Kasumi-1 (cell line): ENCODE results near the gene MACO1.
"Not testable (repeated sequence)": the region's sequence is repeated elsewhere in the genome, so short reads cannot be mapped to it uniquely, and the experiment has no call there.

ENCODE experiments used
- DNase-seq, 2 experiments: peaks; one replicate each; lab custom pipeline; 2025; lab: John Stamatoyannopoulos, UW

MACO1 gene

DNA sequence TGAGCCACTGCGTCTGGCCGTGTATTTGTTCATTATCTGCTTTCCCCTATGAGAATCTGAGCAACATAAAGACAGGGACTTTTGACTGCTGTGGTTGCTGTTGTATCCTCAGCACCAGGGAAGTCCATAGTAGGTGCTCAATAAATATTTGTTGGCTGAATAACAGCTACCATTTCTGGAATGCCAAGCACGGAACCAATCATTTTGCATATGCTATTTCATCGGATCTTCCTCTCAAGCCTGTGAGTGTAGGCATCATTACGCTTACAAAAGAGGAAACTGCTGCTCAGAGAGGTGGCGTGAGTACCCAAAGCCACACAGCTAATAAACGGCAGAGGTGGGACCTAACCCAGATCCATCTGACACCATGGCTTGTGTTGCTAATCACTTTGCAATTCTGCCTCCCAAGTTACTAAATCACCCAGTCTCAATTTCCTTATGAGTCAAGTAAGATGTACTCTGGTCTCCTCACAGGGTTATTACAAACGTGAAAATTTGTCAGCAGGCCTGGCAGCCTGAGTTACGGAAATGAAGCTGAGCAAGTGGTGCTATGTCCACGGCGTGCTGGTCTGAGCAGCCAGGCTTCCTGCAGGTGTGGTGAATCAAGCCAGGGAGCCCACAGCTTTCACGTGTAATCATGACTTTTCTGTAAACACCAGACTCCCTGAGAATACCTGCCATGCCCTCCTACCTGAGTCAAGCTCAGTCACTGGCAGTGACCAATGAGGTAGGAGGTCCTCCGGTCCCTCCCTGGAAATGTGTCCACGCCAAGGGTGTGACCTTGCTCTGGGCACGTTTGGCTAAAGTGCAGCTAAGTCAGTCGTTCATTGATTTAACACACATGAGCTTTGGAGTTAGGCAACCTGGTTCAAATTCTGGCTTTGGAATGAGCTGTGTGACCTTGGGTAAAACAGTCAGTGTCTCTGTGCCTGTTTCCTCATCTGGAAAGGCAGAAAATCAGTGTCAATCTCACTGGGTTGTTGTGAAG is 5.3 kb upstream of the MACO1 start:
- no peak for DNase-seq

DNA sequence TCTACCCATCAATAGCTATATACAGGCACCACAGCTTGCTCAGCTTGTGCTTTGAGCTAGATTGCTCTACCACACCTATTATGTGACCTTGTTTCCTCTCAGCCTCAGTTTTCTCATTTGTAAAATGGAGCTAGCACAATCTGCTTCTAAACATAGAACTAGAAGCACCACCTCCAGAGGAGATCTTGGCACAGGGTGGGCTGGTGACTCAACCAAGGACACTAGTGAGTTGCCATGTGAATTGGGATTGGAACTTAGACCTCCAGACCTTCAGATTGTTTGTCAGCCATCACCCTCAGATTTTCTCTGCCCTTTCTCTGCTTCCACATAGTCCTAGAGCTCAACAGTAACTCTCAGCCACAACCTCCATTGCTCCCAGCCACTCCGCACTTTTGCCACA is 3.0 kb upstream of the MACO1 start:
- no peak for DNase-seq

DNA sequence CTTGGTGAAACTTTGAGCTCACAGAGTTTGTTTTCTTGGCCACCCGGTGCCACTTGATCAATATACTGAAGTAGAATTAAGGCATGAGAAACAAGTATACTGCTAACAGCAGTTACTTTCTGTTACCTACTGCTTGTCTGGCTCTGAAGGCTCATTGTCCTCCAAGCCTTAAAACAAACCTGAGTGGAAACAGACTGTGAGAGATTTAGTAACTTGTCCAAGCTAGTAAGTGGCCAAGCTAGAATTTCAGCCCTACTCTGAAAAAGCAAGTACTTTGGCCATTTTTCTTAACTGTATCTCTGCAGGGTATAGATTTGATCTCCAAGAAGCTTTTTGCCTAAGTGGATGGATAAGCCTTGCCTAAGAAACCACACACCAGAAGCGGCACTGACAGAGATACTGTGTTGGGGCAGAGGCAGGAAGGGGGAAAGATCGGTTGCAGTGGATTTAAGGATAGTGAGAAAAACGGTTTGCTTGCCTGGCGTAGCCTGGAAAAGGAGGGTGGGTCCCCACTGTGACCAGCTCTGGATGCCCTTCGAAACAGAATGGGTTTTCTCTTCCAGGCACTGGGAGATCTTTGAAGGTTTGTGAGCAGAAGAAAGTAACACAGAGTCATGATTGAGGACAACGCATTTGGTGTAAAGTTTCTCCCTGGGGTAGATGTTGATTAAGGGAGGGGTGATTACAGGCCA is 2.1 kb upstream of the MACO1 start:
- no peak for DNase-seq

DNA sequence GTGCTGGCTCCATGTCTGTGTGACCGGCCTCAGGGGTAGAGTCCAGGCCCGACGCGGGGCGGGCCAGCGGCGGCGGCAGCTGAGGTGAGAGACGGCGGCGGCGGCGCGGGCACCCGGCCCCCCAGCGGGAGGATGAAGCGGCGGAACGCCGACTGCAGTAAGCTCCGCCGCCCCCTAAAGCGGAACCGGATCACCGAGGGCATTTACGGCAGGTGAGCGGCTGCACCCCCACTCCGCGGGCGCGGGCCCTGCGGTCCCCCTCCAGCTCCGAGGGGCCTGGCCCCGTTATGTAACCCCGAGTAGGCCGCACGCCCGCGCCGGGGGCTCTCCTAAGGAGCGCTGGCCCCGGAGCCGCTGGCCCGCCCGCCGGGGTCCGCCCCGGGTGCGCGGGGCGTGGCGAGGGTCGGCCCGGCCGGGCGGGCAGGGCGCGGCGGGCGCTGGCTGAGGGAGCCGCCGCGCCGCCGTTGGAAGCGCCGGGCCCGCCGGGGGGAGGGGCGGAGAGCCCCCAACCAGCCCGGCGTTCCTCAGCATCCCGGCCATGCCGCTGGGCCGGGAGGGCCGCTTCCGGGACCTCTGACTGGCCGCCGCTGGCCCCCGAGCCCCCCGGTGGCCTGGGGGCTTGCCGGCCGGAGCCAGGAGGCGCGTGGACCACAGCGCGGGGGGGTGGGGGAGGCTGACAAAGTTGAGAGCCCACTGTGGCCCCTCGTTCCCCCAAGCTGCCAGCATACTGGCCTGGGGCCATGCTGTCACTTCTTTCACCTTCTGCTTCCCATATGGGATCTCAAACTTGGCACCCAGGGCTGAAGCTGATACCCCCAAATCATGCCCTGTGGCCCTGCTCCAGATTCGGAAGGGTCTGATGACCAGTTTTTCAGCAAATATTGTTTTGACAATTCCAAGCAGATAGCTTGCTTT is 527 bp downstream of the MACO1 start:
- peak; percentile 18 to 54 for DNase-seq

DNA sequence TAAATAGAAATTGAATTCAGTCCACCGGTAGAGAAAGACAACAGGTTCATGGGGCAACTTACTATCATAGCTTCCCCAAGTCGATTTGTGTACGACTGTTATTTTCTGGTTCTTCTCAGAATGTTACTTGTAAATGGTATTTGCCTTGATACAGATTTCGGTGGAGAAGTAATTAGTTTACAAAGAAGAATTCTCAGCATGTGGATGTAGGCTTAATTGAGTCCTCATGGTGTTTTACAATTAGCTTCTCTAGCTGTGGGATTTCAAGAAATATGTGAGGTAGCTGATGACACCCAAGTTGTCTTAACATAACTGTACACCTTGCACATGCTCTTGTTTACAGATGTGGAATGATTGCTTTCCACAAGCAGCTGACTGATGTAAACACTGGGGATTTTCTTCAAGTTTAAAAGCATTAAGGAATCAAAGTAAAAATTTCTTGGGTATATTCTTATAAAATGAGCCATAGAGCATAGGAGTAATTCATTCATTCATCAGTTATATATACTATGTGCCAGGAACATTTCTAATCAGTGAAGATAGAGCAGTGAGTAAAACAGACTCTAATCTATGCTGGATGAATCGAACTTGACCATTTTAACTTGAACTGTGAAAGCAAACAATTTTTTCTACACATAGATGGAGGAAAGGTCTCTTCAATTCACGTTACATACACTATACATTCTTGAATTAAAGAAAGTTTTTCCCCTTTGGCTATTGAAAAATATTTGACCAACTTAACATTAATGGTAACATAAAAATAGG is 1.4 kb downstream of the MACO1 start:
- DNase-seq: no peak

DNA sequence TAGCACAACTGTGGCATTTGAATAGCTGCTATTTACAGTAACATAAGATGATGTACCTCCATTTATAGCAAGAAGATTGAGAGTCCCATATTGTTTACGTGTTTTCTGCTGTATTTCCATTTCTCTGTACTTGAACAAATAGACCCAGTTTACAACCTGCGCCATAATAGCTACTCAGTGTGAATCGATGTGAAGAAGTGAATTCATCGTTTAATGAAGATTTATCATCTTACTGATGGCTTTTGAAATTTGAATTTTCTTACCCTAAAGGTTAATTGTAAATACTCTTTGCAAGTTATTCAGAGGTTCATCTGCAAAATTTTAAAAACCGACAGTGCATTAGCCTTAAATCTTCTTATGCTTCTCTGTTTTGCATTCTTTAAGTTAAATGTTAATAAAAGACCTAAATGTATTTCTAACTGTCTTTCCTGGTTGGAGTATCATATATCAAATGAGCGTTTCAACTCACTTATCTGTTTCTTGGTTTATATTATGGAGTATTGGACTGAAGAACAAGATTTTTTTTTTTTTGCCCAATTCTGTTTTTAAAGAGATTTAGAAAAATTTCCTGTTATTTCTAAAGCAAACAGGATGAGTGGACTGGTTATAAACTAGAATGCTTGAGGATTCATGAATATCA is 2.2 kb downstream of the MACO1 start:
- DNase-seq: no peak

DNA sequence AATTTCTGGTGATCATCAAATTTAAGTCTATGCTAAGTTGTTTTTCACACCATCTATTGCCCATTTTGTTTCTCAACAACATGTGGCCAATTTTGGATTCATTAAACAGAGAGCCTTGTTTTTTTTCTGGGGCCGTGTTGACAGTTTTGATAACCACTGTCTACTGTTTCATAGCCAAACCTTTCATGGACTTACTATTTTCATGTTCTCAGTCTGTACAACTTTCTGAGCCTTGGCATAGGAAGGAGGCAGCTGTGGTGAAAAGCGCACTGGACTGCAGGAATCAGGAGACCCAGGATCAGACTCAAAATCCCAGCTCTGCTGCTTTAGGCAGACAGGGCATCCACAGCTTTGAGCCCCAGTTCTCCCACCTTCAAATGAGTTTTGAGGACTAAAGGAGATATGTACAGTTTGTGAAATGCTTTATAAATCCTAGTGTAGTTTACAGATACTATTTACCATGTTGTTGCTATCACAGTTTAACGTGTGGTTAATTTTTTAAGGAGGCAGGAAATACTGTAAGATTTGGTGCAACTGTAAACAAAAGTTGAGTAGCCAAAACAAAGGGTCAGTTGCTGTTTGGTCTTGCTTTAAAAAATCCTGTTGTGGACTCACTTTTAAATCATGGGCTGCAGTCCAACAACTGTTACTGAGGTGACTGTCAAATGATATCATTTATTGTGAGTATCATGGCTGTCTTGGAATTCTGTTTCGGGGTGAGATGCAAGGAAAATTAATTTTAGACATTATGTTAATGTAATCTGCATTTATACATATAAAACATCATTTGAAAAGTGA is 2.9 kb downstream of the MACO1 start:
- DNase-seq: no peak

DNA sequence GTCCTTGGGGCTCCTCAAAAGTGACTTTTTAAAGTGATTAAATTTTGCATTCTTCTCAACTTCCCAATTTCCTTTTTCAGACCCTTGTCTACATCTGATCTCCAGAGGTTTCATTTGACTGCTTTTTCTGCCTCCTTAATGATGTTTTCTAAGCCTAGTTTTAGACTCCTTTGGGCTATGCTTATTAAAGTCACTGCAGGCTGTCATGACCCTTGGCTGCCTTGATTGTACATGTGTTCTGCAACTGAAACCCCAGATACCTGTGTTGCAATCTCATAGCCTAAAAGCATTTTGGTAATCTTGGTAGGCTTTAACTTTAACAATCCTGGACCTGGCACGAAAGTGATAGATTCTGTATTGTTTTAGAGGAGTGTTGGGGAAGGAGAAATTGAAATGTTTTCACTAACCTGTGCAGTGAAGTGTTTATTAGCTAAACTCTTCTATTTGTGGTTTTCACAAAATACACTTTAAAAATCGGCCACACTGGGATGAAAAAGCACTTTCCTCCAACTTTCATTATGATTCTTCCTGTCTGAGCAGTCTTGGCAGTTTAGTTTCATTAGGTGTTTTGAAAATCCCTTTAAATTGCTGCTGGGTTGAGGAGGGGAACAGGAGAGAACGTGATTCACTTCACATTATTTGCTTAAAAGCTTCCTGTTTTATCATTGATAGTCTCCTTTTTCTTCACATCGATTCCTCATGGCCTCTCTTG is 4.9 kb downstream of the MACO1 start:
- peak; percentile 7 to 35 for DNase-seq

DNA sequence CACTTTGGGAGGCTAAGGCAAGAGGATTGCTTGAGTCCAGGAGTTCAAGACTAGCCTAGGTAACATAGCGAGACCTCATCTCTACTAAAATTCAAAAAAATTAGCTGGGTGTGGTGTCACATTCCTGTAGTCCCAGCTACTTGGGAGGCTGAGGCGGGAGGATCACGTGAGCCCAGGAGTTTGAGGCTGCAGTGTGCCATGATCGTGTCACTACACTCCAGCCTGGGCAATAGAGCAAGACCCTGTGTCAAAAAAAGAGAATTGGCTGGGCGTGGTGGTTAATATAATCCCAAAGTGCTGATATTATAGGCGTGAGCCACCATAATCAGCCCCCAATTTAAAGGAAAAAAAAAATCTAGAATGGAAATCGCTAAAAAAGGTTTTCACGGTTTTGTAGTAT is 7.0 kb downstream of the MACO1 start:
- DNase-seq: no peak

DNA sequence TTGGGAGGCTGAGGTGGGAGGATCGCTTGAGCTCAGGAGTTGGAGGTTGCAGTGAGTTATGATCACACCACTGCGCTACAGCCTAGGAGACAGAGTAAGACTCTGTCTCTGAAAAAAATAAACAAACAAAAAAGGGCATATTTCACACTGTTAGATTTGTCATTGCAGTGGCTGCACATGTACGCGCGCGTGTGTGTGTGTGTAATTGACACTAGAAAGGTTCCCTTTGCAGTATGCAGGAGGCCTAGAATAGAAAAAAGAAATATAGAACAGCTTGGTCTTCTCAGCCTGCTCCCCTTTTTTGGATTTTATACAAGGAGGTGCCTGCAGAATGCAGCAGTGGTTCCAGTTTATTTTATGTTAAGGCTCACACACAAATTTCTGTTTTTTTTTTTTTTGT is 8.6 kb downstream of the MACO1 start:
- DNase-seq: no peak

DNA sequence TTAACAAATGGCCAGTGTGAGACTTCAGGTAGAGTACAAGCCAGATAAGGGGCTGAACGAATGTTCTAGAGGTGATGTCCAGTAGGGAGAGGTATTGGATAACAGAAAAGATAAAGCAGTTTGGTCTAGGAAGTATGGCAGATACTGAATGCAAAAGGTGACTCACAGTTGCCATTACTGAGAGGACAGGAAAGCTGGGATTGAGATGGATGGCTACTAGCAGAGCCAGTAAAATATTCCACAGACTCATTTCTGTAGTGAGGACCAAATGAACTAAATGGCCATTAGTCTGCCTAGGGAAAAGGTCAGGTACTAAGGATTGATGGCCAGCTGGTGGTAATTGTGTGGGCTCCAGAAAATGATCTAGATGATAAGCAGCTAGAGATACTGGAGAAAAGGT is 11.5 kb downstream of the MACO1 start:
- DNase-seq: no peak

DNA sequence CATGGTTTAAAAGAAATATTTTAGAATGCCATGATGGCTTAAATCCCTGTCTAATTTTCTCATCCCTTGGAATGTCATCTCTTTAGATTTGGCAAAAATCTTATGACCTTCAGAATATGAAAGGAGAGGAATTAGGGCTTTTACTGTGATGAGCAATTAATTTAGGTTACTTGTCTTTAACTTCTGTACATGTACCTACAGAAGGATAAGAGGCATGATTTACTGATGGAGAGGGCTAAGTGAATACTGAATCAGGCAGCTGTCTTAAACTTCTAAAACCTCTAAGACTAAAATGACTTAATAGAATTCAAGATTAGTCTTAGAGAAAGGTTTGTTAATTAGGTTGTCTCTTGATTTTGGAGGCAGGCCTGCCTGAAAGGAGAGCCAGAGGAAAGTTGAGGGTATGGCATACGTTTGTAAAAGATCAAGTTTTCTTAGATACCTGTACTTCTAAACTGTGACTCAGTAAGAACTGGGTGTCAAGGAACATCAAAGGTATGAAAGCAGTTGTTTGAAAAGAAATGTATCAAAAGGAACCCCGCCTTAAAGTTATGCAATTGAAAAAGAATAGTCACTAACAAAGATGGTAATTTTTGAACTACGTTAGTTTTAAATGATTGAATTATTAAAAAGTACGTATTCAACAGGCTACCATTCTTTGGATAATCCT is 12.5 kb downstream of the MACO1 start:
- DNase-seq: no peak

DNA sequence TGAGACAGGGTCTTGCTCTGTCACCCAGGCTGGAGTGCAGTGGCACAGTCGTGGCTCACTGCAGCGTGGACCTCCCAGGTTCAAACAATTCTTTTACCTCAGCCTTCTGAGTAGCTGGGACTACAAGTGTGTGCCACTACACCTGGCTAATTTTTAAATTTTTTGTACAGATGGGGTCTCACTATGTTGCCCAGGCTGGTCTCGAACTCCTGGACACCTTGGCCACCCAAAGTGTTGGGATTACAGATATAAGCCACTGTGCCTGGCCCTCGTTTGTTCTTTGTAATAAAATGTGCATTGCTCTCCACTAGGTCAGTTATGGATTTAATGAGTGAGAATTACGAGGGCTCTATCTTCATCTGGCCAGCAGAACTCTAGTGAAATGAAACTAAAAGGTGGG is 13.9 kb downstream of the MACO1 start:
- DNase-seq: not testable (repeated sequence)

DNA sequence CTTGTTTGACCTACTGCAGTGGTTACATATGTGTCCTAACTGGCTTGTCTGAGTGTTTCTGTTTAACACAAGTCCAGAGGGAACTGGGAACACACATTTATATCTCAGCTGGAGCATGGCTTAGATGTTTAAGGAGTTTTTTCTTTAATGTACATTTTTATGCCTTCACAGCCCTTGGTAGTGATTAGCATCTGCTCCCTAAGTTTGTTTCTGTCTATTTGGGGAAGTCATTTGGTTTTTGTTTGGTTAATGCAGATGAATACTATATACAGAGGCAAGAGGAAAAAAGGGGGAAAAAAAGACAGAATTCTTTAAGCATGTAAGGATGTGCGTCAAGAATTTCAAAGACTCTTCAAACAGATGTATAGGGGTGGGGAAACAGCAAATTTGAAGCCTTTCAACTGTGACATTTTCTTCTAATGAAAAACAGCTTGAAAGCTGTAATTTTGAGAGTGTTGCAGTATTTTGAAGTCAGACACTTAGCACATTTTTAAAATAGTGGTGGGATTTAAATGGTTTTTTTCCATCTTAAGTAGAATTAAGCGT is 15.4 kb downstream of the MACO1 start:
- DNase-seq: no peak

DNA sequence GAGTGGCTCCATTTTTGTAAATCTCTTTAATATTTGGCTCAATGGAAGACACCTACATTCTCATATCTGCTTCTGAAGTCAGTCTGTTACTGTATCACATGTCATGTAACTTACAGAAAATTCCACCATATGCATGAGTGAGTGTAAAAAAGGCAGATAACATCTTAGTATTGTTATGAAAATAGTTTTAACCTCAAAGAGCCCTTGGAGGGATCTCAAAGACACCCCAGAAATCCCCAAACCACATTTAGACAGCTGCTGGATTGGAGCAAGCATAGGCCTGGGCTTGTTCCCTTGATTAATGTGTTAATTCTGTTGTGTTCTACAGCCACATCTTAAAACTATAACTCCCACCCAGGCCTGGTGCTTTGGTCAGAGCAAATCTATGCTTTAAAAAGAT is 16.9 kb downstream of the MACO1 start:
- DNase-seq: no peak

DNA sequence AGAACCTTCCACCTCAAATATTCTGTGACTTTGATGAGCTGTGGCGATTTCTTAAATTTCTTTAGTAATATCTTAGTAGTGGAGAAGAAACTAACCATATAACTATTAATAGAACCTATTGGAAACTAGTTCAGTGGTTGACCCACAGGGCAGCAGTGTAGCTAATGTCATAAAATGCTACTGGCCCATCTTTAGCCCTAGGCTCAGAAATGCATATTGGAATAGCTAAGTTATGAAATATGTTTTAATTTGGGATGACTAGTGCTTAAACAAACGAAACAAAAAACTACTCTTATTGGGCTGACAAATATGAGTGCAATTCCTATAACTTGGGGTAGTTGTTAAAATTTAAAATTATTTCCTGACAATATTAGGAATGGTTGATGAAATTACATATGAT is 20.2 kb downstream of the MACO1 start:
- DNase-seq: no peak

DNA sequence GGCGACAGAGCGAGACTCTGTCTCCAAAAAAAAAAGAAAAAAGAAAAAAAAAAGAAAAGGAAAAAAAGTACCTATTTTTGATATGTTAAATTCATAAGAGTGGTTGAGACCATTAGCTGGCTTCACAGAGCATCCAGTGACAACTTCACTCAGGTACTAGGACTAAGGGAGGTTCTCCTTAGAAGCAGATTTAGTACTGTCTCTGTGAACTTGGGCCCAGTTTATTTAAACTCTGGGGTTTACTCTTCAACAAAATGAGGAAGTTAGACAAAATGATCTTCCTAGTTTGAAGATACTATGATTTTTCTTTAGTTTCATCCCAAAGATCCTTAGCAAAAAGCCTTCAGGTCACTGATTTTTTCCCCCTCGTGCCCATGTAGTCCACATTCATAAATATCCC is 21.2 kb downstream of the MACO1 start:
- DNase-seq: peak; percentile 30 to 51

DNA sequence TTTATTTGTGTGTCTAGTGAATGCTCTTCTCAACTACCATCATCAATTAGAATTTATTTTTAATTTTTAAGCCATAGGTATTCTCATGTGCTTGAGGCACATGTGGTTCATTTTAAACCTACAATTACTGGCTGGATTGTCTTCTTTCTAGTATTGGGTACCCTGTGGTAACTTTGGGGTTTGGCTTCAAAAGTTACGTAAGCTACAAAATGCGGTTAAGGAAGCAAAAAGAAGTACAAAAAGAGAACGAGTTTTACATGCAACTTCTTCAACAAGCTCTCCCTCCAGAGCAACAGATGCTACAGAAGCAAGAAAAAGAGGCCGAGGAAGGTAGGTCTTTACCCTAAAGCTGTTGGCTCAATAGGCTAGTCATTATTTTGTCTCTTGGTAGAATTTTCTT is 25.8 kb downstream of the MACO1 start:
- peak; percentile 18 to 32 for DNase-seq
